ENCODE measurements around the gene TBX1.

GRCh38 chr22:19753090-19753842 lies 7.3 kb upstream of the TBX1 start:
- TF ChIP-seq CTCF (conservative IDR thresholded peaks at IDR 0.05) (no peak), ZFX (IDR thresholded peaks at IDR 0.05) (no peak)
